Nephron progenitor cell (in vitro differentiated cells): ENCODE data around the gene IL31.

ENCODE experiments used
- DNase-seq: peaks from one replicate; pipeline ENCODE4 v3.0.0; 2021
- H3K27ac Mint-ChIP-seq: 2 replicates; pipeline ENCODE4 v1.8.0; 2021; ENCODE audit warnings: mild to moderate bottlenecking, moderate library complexity, mixed read lengths
- H3K27me3 Mint-ChIP-seq: 2 replicates; pipeline ENCODE4 v1.8.0; 2021; ENCODE audit warnings: mild to moderate bottlenecking, low read depth, mixed read lengths; ENCODE audit not compliant: poor library complexity
- H3K36me3 Mint-ChIP-seq: 2 replicates; pipeline ENCODE4 v1.8.0; 2021; ENCODE audit warnings: low read depth, mixed read lengths
- H3K4me1 Mint-ChIP-seq: 2 replicates; pipeline ENCODE4 v1.8.0; 2021; ENCODE audit warnings: mixed read lengths
- H3K4me3 Mint-ChIP-seq: 2 replicates; pipeline ENCODE4 v1.8.0; 2021; ENCODE audit warnings: mild to moderate bottlenecking, moderate library complexity, mixed read lengths
- H3K9me3 Mint-ChIP-seq: 2 replicates; pipeline ENCODE4 v1.8.0; 2021; ENCODE audit warnings: mild to moderate bottlenecking, moderate library complexity, mixed read lengths
- CTCF ChIP-seq: fragments of 200-600 bp; sonication (generic); IDR thresholded peaks from 2 replicates; pipeline ENCODE4 v1.5.0; 2021; ENCODE audit warnings: antibody characterized with exemption

Gene IL31

DNA sequence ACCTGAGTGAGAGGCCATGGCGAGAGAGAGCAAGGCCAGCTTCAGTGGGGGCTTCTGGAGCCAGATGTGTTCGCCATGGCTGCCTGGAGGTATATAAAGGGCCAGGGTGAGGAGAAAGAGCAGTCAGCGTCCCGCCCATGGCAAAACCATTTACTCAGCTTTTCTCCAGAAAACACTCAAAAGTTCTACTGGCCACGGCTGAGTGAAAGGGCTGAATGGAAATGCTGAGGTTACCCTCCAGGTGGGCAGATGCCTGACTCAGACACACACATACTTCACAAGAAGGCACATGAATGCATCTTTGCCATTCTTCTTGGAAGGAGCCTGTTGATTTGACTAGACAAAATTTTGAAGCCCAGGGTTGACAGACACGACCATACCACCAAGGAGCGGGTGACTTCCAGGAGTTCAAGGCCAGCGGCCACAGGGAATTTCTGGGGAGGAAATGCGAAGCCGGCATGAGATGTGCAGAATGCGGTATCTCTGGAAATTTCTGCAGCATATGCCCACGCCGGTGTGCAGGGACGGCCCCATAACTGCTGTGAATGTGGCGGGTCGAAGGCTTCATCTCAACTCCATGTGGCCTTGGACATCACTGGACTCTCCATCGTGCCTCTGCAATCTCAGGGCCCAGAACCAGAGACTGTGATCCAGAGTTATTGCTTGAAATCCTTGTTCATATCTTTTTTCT is at the start of gene IL31:
Gene IL31 (minus strand): TSS at position 67 of the 691 bp plus-strand sequence. CDS start 49 bp downstream, at position 18.
- no peaks in the 10 kb centered on the region for H3K36me3 Mint-ChIP-seq
- H3K9me3 Mint-ChIP-seq = no peaks in the 10 kb centered on the region
- no peak within 1 kb of the TSS for H3K27ac Mint-ChIP-seq

GRCh38 chr12:122216445-122216844 is 42.4 kb upstream of the IL31 start:
- Mint-ChIP-seq H3K4me1 (no peaks in the 10 kb centered on the region), H3K4me3 (no peak overlapping the region), H3K27me3 (no peaks in the 10 kb centered on the region), H3K9me3 (no peaks in the 10 kb centered on the region), H3K36me3 (peaks cover 80% of the 10 kb centered on the region), H3K27ac (no peak overlapping the region)
- TF ChIP-seq CTCF = no peak
- no peak for DNase-seq

More for the DNA sequence above, at the start of gene IL31:
- peaks cover 17% of the 10 kb centered on the region for H3K4me1 Mint-ChIP-seq
- TF ChIP-seq CTCF = no peak
- no peak within 1 kb of the TSS for H3K4me3 Mint-ChIP-seq
- DNase-seq = no peak
- peaks cover 14% of the 10 kb centered on the region for H3K27me3 Mint-ChIP-seq

DNA sequence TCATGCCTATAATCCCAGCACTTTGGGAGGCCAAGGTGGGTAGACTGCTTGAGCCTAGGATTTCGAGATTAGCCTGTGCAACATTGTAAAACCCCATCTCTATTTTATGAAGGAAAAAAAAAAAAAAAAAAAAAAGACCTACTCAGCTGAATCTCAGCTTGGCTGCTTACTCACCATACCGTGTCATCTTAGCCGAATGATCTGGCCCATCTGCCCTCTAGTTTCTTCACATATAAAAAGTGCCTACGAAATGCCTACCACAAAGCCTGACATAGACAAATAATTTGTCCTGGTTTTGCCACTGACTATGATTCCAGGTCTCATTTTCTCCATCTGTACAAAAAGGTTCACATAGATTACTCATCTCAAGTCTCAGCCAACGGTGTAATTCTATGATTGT is 41.8 kb upstream of the IL31 start:
- no peaks in the 10 kb centered on the region for H3K9me3 Mint-ChIP-seq
- H3K4me3 Mint-ChIP-seq = no peak overlapping the region
- H3K36me3 Mint-ChIP-seq = peaks cover 78% of the 10 kb centered on the region
- no peaks in the 10 kb centered on the region for H3K4me1 Mint-ChIP-seq
- TF ChIP-seq CTCF = no peak
- DNase-seq = no peak
- H3K27me3 Mint-ChIP-seq = no peaks in the 10 kb centered on the region
- no peak overlapping the region for H3K27ac Mint-ChIP-seq

DNA sequence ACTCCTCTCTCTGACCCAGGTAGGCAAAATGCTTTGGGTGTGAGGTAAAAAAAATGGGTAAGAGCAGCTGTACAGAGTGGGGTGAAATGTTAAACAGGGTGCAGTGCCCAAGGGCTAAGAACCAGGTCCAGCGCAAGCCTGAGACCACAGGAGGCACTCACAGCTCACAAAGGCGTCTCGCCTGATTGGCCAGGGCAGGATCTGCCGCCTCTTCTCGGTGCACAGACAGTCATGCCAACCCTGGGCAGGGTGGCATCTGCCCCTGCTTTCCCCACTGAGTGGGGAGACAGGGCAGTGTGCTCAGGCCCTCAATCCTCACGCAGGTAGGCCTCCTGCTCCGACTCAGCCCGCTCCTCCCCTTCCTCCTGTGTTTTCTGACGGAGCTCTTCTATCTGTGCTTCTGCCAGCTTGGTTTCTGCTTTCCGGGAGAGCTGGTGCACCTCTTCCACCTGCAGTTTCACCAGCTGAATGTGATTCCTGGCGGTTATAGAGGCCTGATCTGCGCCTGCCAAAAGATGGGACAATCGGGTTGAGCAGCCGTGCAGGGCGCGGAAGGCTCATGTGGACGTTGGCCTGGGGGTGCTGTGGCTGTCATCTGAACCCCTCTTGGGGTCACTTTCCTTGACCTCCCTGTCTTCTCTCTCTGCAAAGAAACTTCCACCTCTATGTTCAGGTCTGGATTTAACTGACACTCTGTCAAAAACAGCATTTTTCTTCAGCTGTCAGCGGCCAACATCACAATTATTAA is 34.2 kb upstream of the IL31 start:
- peaks cover 10% of the 10 kb centered on the region for H3K4me1 Mint-ChIP-seq
- peaks cover 31% of the 10 kb centered on the region for H3K27me3 Mint-ChIP-seq
- H3K36me3 Mint-ChIP-seq = peaks cover 45% of the 10 kb centered on the region
- H3K4me3 Mint-ChIP-seq = no peak overlapping the region
- DNase-seq = no peak
- H3K9me3 Mint-ChIP-seq = no peaks in the 10 kb centered on the region
- H3K27ac Mint-ChIP-seq = peak overlapping the region; percentile 2
- no peak for TF ChIP-seq CTCF

- Mint-ChIP-seq H3K27ac (no peak overlapping the region), H3K4me3 (no peak overlapping the region), H3K9me3 (no peaks in the 10 kb centered on the region), H3K4me1 (peaks cover 10% of the 10 kb centered on the region), H3K27me3 (peaks cover 40% of the 10 kb centered on the region), H3K36me3 (peaks cover 40% of the 10 kb centered on the region)
- DNase-seq = no peak
- no peak for TF ChIP-seq CTCF
Measured at GRCh38 chr12:122207391-122207790, 33.4 kb upstream of the IL31 start.
